COR-L47 (cell line): ENCODE measurements around the gene HIP1R.
A peak's percentile ranks its signal among the peaks of the same experiment; 100 is the strongest.

Experiments used
- DNase-seq: peaks from one replicate; lab custom pipeline; 2025; lab: John Stamatoyannopoulos, UW

The HIP1R gene

GRCh38 chr12:122860040-122860853 is 25.0 kb downstream of the HIP1R start:
- DNase-seq = peak; percentile 62

DNA sequence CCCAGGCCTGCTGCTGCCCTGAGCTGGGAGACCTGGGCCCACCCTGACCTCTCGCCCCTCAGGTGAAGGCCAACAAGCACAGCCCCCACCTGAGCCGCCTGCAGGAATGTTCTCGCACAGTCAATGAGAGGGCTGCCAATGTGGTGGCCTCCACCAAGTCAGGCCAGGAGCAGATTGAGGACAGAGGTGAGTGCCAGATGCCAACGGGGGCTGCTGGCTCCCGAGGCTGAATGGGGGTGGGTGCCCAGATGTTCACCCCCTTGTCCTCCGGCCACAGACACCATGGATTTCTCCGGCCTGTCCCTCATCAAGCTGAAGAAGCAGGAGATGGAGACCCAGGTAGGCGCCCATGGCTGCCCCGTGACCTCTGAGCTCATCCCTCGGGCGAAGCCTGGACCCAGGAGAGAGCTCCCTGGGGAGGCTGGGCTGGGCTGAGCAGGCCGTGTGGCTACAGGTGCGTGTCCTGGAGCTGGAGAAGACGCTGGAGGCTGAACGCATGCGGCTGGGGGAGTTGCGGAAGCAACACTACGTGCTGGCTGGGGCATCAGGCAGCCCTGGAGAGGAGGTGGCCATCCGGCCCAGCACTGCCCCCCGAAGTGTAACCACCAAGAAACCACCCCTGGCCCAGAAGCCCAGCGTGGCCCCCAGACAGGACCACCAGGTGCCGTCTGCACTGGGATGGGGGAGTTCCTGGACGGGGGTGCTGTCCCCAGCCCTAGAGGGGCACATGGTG is 25.8 kb downstream of the HIP1R start:
- DNase-seq = no peak

DNA sequence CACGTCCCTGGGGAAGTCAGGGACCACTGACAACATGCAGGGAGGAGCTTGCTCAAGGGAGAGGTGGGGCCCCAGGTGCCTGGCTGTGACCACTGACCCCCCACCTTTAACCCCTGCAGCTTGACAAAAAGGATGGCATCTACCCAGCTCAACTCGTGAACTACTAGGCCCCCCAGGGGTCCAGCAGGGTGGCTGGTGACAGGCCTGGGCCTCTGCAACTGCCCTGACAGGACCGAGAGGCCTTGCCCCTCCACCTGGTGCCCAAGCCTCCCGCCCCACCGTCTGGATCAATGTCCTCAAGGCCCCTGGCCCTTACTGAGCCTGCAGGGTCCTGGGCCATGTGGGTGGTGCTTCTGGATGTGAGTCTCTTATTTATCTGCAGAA is 26.3 kb downstream of the HIP1R start:
- DNase-seq = no peak

GRCh38 chr12:122862110-122862634 is 26.9 kb downstream of the HIP1R start:
- no peak for DNase-seq

- DNase-seq = peak; percentile 37
These were observed 27.8 kb downstream of the HIP1R start for GRCh38 chr12:122862872-122863701.

DNA sequence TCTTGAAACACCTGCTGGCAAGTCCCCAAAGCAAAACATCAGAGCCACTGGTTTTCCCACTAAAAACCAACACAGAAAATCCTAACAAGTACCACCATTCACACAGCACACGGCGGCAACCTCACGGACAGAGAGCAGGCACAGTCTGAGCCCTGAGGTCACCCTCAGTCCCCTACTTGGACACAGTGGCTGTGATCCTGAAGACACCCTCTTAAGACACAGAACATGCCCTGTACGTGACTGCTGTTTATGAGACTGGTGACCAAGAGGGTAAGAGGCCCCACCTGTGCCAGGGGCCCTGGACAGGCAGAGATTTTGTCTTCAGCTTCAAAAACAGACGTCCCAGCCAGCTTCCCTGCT is 29.6 kb downstream of the HIP1R start:
- DNase-seq = no peak

DNA sequence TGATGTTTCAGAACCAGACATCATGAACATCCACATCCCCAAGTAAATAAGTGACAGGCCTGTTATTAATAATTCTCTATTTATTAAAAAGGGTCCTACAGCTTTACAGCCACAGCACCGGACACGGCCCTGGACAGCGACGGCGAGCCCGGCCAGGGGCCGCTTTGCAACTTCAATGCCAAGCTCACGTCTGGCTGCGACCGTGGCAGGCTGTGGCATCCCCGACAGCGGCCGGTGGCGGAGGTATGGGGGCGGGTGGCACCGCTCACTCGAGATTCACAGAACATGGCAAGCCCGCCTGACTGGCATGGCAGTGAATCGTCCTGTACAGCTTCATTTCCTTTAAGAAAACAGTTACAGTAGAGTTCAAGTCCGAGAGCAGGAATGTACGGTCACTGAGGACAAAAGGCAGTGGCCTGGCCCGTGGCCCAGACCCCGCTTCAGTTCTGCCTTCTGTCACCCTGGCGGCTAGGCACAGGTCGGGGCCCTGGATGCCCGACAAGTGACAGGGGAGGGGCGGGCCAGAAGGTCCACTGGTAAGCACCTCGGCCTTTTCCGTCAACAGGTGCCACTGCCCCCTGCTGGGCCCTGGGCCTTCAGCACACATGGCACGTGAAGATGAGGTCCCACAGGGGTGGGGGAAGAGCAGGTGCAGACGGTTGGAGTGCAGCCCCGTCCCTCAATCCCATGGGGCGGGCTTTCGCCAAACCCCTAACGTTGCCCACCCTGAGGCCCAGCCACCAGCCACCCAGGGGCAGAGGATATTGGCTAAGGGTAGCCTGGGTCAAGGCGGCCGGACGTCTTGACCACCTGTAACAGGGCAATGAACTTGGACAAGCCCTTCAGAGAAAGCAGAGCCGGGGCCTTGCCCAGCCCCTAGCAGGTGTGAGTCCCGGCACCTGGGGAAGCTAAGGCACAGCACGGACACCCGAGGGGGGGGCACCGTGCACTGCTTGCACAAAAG is 30.3 kb downstream of the HIP1R start:
- no peak for DNase-seq

DNA sequence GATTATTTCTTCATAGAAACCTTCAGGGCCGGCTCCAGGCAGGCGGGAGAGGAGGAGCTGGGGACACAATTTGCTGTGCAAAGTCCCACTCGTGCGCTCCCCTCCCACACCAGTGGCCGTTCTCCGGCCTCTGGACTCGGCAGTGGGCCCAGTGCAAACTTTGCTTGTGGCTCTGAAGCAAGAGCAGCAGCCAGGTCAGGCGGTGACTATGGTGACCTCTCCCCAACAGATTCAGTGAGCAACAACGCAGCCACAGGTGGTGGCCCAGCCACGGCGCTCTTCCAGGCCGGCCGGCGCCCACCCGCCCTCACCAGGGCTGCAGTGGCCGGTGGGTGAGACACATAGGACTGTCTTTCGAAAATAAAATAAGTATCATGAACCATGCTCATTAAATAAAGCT is 31.1 kb downstream of the HIP1R start:
- DNase-seq = no peak

GRCh38 chr12:122866950-122867607 is 31.8 kb downstream of the HIP1R start:
- DNase-seq = no peak

- no peak for DNase-seq
These were observed 32.6 kb downstream of the HIP1R start for GRCh38 chr12:122867691-122868461.

- no peak for DNase-seq
These were observed 33.4 kb downstream of the HIP1R start for GRCh38 chr12:122868471-122869177.

DNA sequence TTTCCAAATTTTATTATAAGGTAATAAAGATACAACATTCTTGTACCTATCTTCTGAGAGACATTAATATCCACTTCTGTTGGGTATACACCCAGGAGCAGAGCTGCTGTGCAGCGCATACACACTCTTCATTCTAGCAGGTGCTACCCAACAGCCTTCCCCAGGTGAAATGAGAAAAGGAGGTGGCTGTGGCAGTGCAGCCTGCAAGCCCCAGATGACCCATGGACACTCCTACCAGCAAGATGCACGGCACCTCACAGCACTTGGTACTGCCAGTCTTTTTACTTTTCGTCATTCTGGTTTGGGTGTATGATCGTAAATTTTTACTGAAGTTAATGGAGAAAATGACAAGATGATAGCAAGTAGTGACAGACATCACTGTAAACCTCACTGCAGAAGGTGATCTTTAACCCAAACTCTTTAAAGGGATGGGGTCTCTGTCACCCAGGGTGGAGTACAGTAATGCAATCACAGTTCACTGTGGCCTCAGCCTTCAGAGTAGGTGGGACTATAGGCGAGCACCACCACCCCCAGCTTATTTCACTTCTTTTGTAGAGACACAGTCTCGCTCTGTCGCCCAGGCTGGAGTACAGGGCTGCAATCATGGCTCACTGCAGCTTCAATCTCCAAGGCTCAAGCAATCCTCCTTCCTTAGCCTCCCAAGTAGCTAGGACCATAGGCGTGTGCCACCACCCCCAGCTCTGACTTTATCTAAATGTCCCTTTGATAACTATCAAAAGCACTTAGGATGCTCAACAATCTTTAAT is 34.1 kb downstream of the HIP1R start:
- no peak for DNase-seq

DNA sequence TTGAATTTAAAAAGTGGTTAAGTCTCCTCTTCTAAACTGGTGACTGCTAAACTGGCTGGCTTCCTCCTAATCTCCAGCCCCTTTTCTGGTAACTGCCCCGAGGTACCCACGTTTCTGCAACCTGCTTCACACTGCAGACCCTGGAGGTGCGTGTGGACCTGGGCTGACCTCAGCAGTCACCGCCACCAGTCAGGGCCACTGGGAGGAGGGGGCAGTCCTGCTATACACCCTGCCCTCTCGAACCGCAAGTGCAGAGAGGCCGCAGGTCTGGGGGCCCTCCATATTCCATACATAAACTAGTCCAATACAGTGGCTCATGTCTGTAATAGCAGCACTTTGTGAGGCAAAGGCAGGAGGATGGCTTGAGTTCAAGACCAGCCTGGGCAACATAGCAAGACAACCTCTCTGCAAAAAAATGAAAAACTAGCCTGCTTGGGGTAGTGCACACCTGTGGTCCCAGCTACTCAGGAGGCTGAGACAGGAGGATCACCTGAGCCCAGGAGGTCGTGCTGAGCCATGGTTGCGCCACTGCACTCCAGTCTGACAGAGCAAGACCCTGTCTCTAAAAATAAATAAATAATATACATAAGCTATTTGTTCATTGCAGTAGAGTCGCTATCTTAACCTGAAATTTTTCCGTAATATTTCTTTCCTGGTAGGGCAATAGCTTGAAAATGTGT is 35.0 kb downstream of the HIP1R start:
- DNase-seq = no peak

DNA sequence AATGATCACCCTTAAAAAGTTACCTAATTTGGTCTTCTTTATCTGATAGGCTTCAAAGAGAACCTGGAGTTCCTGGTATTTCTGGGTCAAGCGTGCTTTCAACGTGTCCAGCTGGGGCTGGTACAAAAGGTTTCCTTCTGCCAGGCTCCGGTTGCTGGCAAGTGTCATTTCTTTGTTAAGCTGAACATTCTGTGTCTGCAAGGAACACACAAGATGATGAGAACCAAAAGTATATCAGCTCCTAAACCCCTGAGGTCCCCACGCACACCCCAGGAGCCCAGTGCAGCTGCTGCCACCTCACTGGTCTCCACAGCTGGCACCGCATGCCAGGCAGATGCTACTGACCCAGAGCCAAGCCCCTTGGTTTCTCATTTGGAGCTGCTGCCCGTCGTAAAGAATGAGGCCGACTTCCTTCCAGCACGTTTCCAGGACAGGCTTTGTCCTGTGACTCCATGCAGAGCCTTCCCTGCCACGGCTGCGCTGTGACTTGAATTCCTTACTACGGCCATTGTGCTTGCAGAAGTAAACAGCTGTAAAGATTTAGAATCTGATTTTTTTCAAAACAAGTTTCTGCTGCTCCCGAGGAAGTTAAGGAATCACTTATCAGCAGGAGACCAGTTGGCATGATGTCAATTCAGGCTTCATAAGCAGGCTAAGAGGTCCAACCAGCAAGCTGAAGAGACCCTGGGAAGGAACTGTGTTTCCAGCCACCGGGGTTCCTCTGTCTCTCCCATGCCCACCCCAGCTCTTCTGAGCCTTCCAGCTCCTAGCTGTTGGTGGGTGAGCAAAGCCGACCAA is 35.8 kb downstream of the HIP1R start:
- DNase-seq = peak; percentile 51

DNA sequence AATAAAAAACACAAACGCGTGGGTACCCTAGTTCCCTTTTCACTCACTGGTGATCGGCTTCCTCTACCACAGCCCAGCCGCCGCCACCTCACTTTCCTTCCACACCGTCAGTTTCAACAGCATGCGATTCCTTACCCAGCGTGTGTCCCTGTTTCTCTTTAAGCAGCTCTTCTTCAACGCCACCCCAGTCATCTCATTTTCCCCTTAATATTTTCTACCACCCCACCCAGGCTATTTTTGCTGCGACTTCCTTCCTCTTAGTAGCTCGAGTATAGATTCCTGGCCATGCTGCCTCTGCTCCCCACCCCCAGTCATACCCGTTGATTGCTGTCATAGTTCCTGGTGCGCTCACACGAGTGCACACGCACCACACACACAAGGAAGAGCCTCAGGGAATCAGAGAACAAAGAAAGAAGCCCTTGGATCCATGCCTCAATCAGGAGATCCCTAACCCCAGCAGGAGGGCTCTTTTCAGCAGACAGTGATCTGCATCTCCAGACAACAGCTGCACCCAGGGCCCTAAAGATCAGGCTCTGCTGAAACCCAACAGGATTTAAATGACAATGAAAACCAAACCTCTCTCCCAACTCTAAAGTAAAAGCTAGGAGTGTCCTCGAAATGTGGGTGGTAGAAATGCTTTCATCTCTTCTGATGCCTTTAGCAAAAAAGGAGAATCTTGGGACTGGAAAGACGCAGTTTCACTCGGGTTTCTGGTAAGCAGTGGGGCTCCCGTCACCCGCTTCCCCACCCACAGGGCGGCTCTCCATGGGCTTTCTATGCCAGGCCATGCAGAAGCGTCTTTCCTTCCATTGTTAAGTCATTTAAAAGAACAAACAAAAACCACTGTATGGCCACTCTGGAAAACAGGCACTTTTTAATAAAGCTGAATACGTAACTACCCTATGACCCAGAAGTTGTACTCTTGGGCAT is 36.9 kb downstream of the HIP1R start:
- peak; percentile 96 for DNase-seq

GRCh38 chr12:122872815-122873361 is 37.6 kb downstream of the HIP1R start:
- DNase-seq = peak; percentile 30
